Immature natural killer cell (primary cell): ENCODE data around the gene NYAP2. TPM values are rescaled to one million over a fixed set of nuclear protein-coding genes. Genes with fewer than 3 reads are reported as not detected.

Source experiments
- DNase-seq, 3 donors: peaks; one replicate each; pipeline ENCODE4 v3.0.0; 2022; ENCODE audit warnings: mixed read lengths in 1 of 3
- H3K27ac Mint-ChIP-seq, 6 donors: one replicate each; pipeline ENCODE4 v1.8.0; 2020; ENCODE audit warnings: mixed read lengths in 6 of 6, mild to moderate bottlenecking in 5 of 6, inconsistent platforms in 4 of 6, moderate library complexity in 3 of 6
- H3K27me3 Mint-ChIP-seq, 3 donors: one replicate each; pipeline ENCODE4 v1.8.0; 2020 to 2021; ENCODE audit warnings: low read depth in 3 of 3, mild to moderate bottlenecking in 3 of 3, mixed read lengths in 3 of 3, moderate library complexity in 3 of 3, inconsistent platforms in 1 of 3
- H3K36me3 Mint-ChIP-seq, 3 donors: one replicate each; pipeline ENCODE4 v1.8.0; 2020; ENCODE audit warnings: mixed read lengths in 3 of 3, inconsistent platforms in 2 of 3, mild to moderate bottlenecking in 2 of 3
- H3K4me1 Mint-ChIP-seq, 2 donors: one replicate each; pipeline ENCODE4 v1.8.0; 2020; ENCODE audit warnings: inconsistent platforms in 2 of 2, mild to moderate bottlenecking in 2 of 2, mixed read lengths in 2 of 2, moderate library complexity in 1 of 2
- H3K4me3 Mint-ChIP-seq, 5 donors: one replicate each; pipeline ENCODE4 v1.8.0; 2020; ENCODE audit warnings: mild to moderate bottlenecking in 5 of 5, mixed read lengths in 5 of 5, inconsistent platforms in 3 of 5, moderate library complexity in 3 of 5
- H3K9me3 Mint-ChIP-seq, 6 donors: one replicate each; pipeline ENCODE4 v1.8.0; 2020; ENCODE audit warnings: mild to moderate bottlenecking in 6 of 6, mixed read lengths in 6 of 6, inconsistent platforms in 4 of 6, moderate library complexity in 3 of 6
- polyA plus RNA-seq, 3 donors: library from polyadenylated mRNA; unstranded; fragments of 300-500 nt; fragmentation: Illumina TruSeq; gene quantifications; one replicate each; pipeline ENCODE4 v1.2.3, GENCODE V29; 2021

NYAP2 gene
- polyA plus RNA-seq, 3 donors from 2014 or later = not detected

DNA sequence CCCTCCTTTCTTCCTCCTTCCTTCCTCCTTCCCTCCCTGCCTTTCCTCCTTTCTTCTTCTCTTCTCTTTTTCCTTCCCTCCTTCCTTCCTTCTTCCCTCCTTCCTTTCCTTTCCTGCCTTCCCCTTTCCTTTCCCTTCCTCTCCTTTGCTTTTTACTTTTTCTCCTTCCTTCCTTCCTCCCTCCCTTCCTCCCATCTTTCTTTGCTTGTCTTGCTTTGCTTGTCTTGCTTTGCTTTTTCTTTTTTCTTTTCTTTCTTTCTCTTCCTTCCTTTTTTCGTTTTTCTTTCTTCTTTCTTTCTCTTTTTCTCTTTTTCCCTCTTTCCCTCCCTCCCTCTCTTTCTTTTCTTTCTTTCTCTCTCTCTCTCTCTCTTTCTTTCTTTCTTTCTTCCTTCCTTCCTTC, 113.0 kb downstream of the NYAP2 start:
- Mint-ChIP-seq H3K27me3 (peaks cover 2 to 3% (median 2%) of the 10 kb centered on the region in 3 donors), H3K36me3 (no peaks in the 10 kb centered on the region), H3K4me3 (no peak overlapping the region), H3K27ac (no peak overlapping the region), H3K9me3 (no peaks in the 10 kb centered on the region), H3K4me1 (no peaks in the 10 kb centered on the region)
- no peak for DNase-seq

DNA sequence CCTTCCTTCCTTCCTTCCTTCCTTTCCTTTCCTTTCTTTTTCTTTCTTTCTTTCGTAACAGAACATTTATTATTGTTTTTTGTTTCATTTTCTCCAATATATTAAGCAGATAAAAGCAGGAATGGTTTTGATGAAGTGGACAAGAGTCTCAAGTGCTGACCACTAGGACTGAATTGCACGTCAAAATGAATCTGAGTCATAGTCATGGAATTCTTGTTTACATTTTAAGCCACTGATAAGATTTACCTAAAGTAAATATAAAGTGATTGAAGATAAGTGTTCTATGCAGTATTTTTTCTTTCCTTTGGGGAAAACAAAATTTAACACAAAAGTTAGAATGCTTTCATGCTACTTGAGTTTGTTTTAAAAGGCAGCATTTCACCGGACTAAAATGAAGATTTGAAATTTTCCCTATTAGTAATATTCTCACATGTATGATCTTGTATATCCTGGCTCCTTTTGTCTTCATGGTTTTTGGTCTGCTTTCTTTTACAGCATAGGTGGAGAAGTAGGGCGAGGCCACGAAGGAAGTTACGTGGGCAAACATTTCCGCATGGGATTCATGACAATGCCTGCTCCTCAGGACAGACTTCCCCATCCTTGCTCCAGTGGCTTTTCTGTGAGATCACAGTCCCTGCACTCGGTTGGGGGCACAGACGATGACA, 113.5 kb downstream of the NYAP2 start:
- no peaks in the 10 kb centered on the region for H3K36me3 Mint-ChIP-seq
- H3K27me3 Mint-ChIP-seq = peaks cover 2 to 3% (median 2%) of the 10 kb centered on the region in 3 donors
- no peak for DNase-seq
- H3K27ac Mint-ChIP-seq = no peak overlapping the region
- H3K9me3 Mint-ChIP-seq = no peaks in the 10 kb centered on the region
- no peaks in the 10 kb centered on the region for H3K4me1 Mint-ChIP-seq
- no peak overlapping the region for H3K4me3 Mint-ChIP-seq

DNA sequence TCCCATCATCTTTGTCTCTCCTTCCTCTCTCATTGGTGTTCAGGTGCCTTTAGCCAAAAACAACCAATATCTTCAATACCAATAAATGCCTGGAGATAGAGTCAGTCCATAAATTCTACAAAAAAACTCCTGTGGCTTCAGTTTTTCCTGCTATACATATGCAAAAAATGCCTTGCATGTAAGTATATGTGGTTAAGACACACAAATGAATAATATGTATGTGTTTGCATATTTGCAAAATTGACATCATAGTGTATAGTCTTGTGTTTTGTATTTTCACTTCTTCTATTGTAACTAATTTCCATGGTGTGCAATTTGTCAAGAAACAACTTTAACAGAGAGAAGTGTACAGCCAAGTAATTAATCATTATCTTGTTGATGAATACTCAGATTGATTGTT, 115.5 kb downstream of the NYAP2 start:
- Mint-ChIP-seq H3K36me3 (no peaks in the 10 kb centered on the region), H3K27ac (no peak overlapping the region), H3K9me3 (no peaks in the 10 kb centered on the region), H3K27me3 (peaks cover 0 to 2% (median 2%) of the 10 kb centered on the region in 3 donors), H3K4me1 (no peaks in the 10 kb centered on the region), H3K4me3 (no peak overlapping the region)
- no peak for DNase-seq

DNA sequence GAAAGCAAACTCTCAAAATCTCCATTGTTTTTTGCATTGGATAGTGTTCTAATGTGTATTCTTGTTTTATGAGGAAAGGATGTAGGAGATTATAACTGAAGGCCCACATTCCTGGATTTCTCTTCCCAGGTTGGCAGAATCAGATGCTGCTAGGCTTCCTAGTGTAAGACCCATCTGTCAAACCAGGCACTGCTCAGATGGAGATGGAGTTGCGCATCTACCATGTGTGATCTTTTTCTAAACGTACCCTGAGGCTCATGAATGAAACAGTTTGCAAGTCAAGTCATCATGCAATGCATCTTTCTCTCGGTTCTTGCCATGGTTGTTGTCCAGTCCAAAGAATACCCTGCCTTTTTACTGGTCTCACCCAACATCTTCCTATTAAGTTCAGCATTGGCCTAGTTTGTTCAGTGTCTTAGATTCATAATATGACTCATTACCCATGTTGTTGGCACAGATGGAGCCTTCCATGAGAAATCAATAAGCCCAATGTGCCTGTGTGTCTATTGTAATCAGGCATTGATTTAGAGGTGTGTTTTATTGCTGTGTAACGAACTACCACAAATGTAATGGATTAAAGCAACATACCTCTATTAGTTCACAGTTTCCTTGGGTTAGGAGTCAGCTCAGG, 127.4 kb downstream of the NYAP2 start:
- Mint-ChIP-seq H3K4me3 (no peak overlapping the region), H3K36me3 (no peaks in the 10 kb centered on the region), H3K4me1 (no peaks in the 10 kb centered on the region), H3K27me3 (peaks cover 0 to 7% (median 4%) of the 10 kb centered on the region in 3 donors), H3K9me3 (peaks cover 0 to 5% (median 0%) of the 10 kb centered on the region in 6 donors), H3K27ac (no peak overlapping the region)
- no peak for DNase-seq

DNA sequence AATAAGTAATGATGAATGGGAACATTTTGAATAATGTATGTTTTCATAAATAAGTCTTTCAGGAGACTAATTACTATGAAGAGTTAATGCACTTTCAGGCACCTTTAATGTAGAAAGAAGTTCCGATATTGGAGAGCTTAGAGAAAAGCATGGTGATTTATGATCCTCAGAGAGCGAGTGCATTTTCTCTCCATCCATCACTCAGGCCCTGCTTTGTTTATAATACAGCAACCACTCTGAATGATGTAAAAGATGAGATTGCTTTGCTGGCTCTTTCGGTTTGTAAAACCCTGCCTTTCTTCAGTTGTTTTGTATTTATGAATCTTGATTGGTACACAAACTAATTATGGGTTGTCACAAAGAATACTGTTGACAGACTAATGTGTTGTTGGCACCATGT, 132.0 kb downstream of the NYAP2 start:
- H3K36me3 Mint-ChIP-seq = no peaks in the 10 kb centered on the region
- H3K4me3 Mint-ChIP-seq = no peak overlapping the region
- H3K27me3 Mint-ChIP-seq = peaks cover 0 to 4% (median 3%) of the 10 kb centered on the region in 3 donors
- H3K27ac Mint-ChIP-seq = no peak overlapping the region
- H3K9me3 Mint-ChIP-seq = peaks cover 0 to 7% (median 0%) of the 10 kb centered on the region in 6 donors
- DNase-seq = no peak
- H3K4me1 Mint-ChIP-seq = no peaks in the 10 kb centered on the region

DNA sequence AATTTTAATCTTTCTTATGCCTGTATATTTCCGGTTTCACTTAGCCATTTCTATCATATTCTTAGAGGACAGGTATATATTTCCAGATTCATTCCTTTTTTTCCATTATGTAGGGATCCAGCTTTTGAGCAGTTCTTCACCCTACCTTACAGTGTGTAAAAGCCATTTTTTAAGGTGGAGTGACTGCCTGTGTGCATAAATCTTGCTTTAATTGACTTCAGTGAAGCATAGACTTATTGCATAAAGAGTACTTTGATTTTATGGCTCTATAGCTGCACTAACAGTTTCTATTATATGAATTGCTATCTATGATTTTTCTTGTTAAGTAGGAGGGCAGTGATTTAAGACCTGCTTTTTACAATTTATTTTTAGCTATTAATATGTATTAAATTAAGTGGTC, 132.6 kb downstream of the NYAP2 start:
- Mint-ChIP-seq H3K4me3 (no peak overlapping the region), H3K27ac (no peak overlapping the region), H3K9me3 (peaks cover 0 to 7% (median under 1%) of the 10 kb centered on the region in 6 donors), H3K27me3 (peaks cover 0 to 4% (median 3%) of the 10 kb centered on the region in 3 donors), H3K36me3 (no peaks in the 10 kb centered on the region), H3K4me1 (no peaks in the 10 kb centered on the region)
- DNase-seq = no peak

DNA sequence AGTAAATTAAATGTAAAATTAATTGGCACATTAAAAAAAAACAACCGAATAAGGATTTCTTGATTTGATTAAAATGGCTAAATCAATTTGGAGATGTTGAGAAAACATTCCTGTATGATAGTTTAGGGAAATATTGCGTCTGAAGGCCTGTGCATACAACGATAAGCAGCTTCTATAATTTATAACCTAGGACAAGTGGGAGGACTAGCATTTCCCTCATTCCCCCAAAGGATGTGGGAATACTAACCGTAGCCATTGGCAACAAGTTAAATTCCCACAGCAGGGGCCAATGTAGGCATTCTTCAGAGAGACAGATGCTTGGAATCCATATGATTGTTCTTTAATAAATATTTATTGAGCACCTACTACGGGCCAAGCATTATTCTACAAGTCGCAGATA, 134.5 kb downstream of the NYAP2 start:
- DNase-seq = no peak
- Mint-ChIP-seq H3K27ac (no peak overlapping the region), H3K27me3 (peaks cover 0 to 4% (median 0%) of the 10 kb centered on the region in 3 donors), H3K4me1 (no peaks in the 10 kb centered on the region), H3K4me3 (no peak overlapping the region), H3K9me3 (peaks cover 0 to 7% (median 1%) of the 10 kb centered on the region in 6 donors), H3K36me3 (no peaks in the 10 kb centered on the region)

DNA sequence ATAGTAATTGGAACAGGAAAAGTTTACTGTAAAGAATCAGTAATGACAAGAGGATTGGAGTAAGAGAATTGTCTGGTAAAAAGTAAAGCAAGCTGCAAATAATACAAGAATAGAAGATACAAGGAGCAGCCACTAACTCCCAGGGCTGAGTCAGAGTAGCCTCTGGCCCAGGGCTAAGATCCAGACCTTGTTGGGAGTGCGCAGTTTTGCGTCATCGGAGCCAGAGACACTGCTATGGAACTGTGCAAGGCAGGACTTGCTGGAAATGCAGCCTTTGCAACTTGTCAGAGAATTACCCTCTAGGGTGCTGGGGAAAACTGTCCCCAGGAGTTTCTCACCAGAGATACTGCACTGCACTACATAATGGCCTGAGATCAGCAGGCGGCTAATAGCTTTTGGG, 135.2 kb downstream of the NYAP2 start:
- Mint-ChIP-seq H3K36me3 (no peaks in the 10 kb centered on the region), H3K4me1 (no peaks in the 10 kb centered on the region), H3K27me3 (peaks cover 0 to 4% (median 0%) of the 10 kb centered on the region in 3 donors), H3K4me3 (no peak overlapping the region), H3K9me3 (peaks cover 0 to 7% (median 1%) of the 10 kb centered on the region in 6 donors), H3K27ac (no peak overlapping the region)
- DNase-seq = no peak

DNA sequence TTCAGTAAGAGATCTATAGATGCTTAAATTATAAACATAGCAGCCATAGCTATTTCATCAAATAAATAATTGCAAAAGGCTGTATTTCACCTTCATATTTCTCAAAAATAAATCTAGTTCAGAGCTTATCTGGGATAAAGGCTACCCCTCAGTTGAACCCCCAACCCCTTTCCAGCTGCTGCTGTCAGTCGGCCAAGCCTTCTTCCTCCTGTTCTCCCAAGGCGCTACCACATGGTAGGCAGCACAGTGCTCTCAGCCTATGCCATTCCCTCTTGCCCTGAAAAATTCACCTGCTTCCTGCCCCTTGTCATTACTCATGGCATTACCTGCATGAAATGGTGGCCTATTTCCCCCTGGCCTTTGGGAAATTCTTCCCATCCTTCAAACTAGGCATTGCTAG, 136.5 kb downstream of the NYAP2 start:
- Mint-ChIP-seq H3K9me3 (peaks cover 0 to 6% (median 1%) of the 10 kb centered on the region in 6 donors), H3K4me3 (no peak overlapping the region), H3K4me1 (no peaks in the 10 kb centered on the region), H3K27me3 (peaks cover 0 to 3% (median 0%) of the 10 kb centered on the region in 3 donors), H3K27ac (no peak overlapping the region), H3K36me3 (no peaks in the 10 kb centered on the region)
- DNase-seq = no peak

DNA sequence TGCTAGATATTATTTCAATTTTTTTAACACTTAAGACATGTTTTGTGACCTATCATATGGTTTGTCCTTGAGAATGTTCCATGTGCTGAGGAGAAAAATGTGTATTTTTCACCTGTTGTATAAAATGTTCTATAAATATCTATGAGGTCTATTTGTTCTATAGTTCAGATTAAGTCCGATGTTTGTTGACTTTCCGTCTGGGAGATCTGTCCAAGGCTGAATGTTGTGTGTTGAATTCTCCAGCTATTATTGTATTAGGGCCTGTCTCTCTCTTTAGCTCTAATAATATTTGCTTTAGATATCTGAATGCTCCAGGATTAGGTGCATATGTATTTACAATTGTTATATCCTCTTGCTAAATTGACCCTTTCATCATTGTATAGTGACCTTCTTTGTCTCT, 144.1 kb downstream of the NYAP2 start:
- no peaks in the 10 kb centered on the region for H3K4me1 Mint-ChIP-seq
- no peak overlapping the region for H3K4me3 Mint-ChIP-seq
- no peak overlapping the region for H3K27ac Mint-ChIP-seq
- no peak for DNase-seq
- H3K27me3 Mint-ChIP-seq = peaks cover 2 to 7% (median 4%) of the 10 kb centered on the region in 3 donors
- H3K9me3 Mint-ChIP-seq = peaks cover 0 to 10% (median 3%) of the 10 kb centered on the region in 6 donors
- no peaks in the 10 kb centered on the region for H3K36me3 Mint-ChIP-seq

DNA sequence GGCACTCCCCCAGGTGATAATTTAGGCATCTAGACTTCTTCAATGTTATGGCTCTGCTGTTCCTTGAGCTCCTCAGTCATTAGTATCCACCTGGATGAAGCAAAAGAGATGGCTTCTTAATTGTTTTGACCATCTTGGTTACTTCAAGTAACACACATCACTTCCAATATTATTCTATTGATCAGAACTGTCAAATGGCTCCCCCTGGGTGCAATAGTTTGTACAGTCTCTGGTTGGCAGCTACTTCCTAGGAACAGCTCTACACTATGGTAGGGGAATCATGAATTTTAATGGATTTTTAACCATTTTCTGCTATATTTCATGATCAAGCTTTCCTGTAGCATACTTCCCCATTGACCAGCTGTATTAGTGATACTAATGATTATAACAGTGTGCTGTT, 157.0 kb downstream of the NYAP2 start:
- peaks cover 0 to 12% (median 2%) of the 10 kb centered on the region in 3 donors for H3K27me3 Mint-ChIP-seq
- H3K36me3 Mint-ChIP-seq = no peaks in the 10 kb centered on the region
- H3K9me3 Mint-ChIP-seq = peaks cover 0 to 10% (median 0%) of the 10 kb centered on the region in 6 donors
- H3K4me1 Mint-ChIP-seq = no peaks in the 10 kb centered on the region
- H3K4me3 Mint-ChIP-seq = no peak overlapping the region
- H3K27ac Mint-ChIP-seq = no peak overlapping the region
- DNase-seq = no peak

DNA sequence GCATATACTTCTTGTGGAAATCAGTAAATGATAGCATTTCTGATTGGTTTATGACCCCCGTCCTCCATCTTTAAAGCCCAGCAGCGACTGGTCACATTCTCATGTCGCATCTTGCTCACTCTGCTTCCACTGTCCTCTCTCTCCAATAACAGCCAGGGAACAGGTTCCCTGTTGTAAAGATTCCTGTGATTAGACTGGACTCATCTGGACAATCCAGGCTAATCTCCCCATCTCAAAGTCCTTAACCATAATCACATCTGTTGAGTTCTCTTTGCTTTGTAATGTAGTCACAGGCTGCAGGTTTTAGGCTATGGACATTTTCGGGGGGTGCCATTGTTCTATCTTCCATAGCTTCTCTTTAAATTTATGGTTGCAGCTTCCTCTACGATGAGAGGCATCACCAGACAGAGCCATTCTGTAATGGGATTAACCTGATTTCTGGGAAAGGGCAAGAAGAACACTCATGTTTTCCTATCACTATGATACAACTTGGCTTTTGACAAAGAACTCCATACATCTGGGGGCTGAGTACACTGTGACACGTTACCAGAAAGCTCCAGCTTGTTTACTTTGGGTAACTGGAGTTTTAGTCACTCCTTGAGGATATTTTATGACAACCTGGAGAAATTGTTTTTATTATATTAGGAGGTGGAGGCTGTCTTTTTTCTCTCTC, 159.0 kb downstream of the NYAP2 start:
- Mint-ChIP-seq H3K27ac (no peak overlapping the region), H3K27me3 (peaks cover 0 to 12% (median 2%) of the 10 kb centered on the region in 3 donors)

DNA sequence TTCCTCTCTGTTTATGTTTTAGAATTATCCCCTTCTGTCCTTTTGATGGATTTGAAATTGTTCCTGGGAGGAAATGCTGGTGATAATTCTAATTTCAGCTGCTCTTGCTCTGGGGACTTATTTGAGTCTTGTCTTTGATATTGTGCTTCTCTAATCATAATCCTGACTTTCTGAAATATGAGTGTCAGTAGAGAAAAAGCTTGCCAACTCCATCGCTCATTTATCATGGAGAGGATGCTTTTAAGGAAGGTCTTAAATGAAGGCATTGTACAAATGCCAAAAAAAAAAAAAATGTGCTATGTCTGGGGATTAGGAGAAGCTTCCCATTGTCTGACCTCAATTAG, 159.5 kb downstream of the NYAP2 start:
- Mint-ChIP-seq H3K9me3 (peaks cover 0 to 8% (median 0%) of the 10 kb centered on the region in 6 donors), H3K36me3 (no peaks in the 10 kb centered on the region), H3K27ac (no peak overlapping the region), H3K4me3 (no peak overlapping the region), H3K4me1 (no peaks in the 10 kb centered on the region), H3K27me3 (peaks cover 0 to 12% (median 2%) of the 10 kb centered on the region in 3 donors)
- no peak for DNase-seq

More for the DNA sequence above, 159.0 kb downstream of the NYAP2 start:
- Mint-ChIP-seq H3K4me1 (no peaks in the 10 kb centered on the region), H3K4me3 (no peak overlapping the region), H3K36me3 (no peaks in the 10 kb centered on the region), H3K9me3 (peaks cover 0 to 8% (median 0%) of the 10 kb centered on the region in 6 donors)
- no peak for DNase-seq

DNA sequence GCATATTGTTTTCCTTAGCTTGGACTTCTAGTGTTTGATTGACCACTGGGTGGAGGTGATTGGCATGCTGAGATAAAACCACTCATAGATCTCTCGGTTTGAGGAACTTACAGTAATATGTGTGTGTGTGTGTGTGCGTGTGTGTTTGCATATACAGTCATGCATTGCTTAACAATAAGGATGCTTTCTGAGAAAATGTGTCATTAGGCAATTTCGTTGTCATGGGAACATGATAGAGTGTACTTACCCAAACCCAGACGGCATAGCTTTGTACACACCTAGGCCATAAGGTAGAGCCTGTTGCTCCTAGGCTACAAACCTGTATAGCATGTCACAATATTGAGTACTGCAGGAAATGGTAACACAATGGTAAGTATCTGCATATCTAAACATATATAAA, 167.3 kb downstream of the NYAP2 start:
- H3K36me3 Mint-ChIP-seq = peaks cover 0 to 1% (median 0%) of the 10 kb centered on the region in 3 donors
- H3K4me1 Mint-ChIP-seq = no peaks in the 10 kb centered on the region
- H3K27me3 Mint-ChIP-seq = peaks cover 0 to 5% (median 3%) of the 10 kb centered on the region in 3 donors
- H3K4me3 Mint-ChIP-seq = no peak overlapping the region
- no peak for DNase-seq
- no peak overlapping the region for H3K27ac Mint-ChIP-seq
- peaks cover 0 to 8% (median 0%) of the 10 kb centered on the region in 6 donors for H3K9me3 Mint-ChIP-seq
